H9 (cell line): ENCODE results near the gene INPP5E. TPM values are rescaled to one million over a fixed set of nuclear protein-coding genes. Genes with fewer than 3 reads are reported as not detected.

Source experiments
- DNase-seq: peaks from one replicate; pipeline ENCODE4 v3.0.0-alpha.2; 2017
- H2AFZ ChIP-seq: one replicate; pipeline ENCODE4 v1.6.1; 2013; ENCODE audit warnings: mild to moderate bottlenecking, low read length, control low read depth, moderate library complexity
- H2AK5ac ChIP-seq: 2 replicates; pipeline ENCODE4 v1.6.1; 2013; ENCODE audit warnings: low read length, control low read depth, mixed read lengths; ENCODE audit not compliant: insufficient read length
- H2BK120ac ChIP-seq: one replicate; pipeline ENCODE4 v1.6.1; 2013; ENCODE audit warnings: low read depth, mild to moderate bottlenecking, low read length, control low read depth, inconsistent platforms; ENCODE audit not compliant: poor library complexity, severe bottlenecking
- H2BK12ac ChIP-seq: 2 replicates; pipeline ENCODE4 v1.6.1; 2013; ENCODE audit warnings: low read length, control low read depth, mixed read lengths, low read depth; ENCODE audit not compliant: insufficient read length
- H2BK15ac ChIP-seq: 2 replicates; pipeline ENCODE4 v1.6.1; 2013; ENCODE audit warnings: low read depth, low read length, control low read depth
- H2BK20ac ChIP-seq: one replicate; pipeline ENCODE4 v1.6.1; 2013; ENCODE audit warnings: low read depth, mild to moderate bottlenecking, low read length, control low read depth, inconsistent platforms; ENCODE audit not compliant: poor library complexity, severe bottlenecking
- H2BK5ac ChIP-seq: 2 replicates; pipeline ENCODE4 v1.6.1; 2013; ENCODE audit warnings: low read length, control low read depth, mixed read lengths; ENCODE audit not compliant: insufficient read length
- H3K14ac ChIP-seq: 2 replicates; pipeline ENCODE4 v1.6.1; 2013; ENCODE audit warnings: low read length, control low read depth; ENCODE audit not compliant: insufficient read depth
- H3K18ac ChIP-seq: 2 replicates; pipeline ENCODE4 v1.6.1; 2013; ENCODE audit warnings: low read depth, mild to moderate bottlenecking, mixed read lengths, low read length, control low read depth; ENCODE audit not compliant: insufficient read length
- H3K23ac ChIP-seq: 2 replicates; pipeline ENCODE4 v1.6.1; 2013; ENCODE audit warnings: low read length, control low read depth, mixed read lengths, low read depth; ENCODE audit not compliant: insufficient read length
- H3K23me2 ChIP-seq: 2 replicates; pipeline ENCODE4 v1.6.1; 2013; ENCODE audit warnings: low read depth, mild to moderate bottlenecking, mixed read lengths, low read length, control low read depth; ENCODE audit not compliant: insufficient read length, poor library complexity, severe bottlenecking
- H3K27ac ChIP-seq: 2 replicates; pipeline ENCODE4 v1.5.1; 2013; ENCODE audit warnings: low read length, control low read depth, mixed read lengths, low read depth; ENCODE audit not compliant: insufficient read length
- H3K27me3 ChIP-seq: 2 replicates; pipeline ENCODE4 v1.6.1; 2013; ENCODE audit warnings: low read length, control low read depth, inconsistent platforms; ENCODE audit not compliant: insufficient read depth
- H3K4ac ChIP-seq: 2 replicates; pipeline ENCODE4 v1.6.1; 2013; ENCODE audit warnings: low read depth, mild to moderate bottlenecking, control low read depth, inconsistent platforms, low read length, moderate library complexity
- H3K4me1 ChIP-seq: 2 replicates; pipeline ENCODE4 v1.6.1; 2013; ENCODE audit warnings: low read length, control low read depth, inconsistent platforms; ENCODE audit not compliant: insufficient read depth
- H3K4me2 ChIP-seq: 2 replicates; pipeline ENCODE4 v1.6.1; 2013; ENCODE audit warnings: low read length, control low read depth, mixed read lengths; ENCODE audit not compliant: insufficient read length, insufficient read depth
- H3K56ac ChIP-seq: 2 replicates; pipeline ENCODE4 v1.6.1; 2013; ENCODE audit warnings: low read depth, mild to moderate bottlenecking, mixed read lengths, low read length, control low read depth; ENCODE audit not compliant: insufficient read length
- H3K79me1 ChIP-seq: 2 replicates; pipeline ENCODE4 v1.6.1; 2013; ENCODE audit warnings: low read depth, mild to moderate bottlenecking, moderate library complexity, low read length, control low read depth, inconsistent platforms; ENCODE audit not compliant: insufficient read depth, poor library complexity, severe bottlenecking
- H3K79me2 ChIP-seq: 2 replicates; pipeline ENCODE4 v1.6.1; 2013; ENCODE audit warnings: low read length, control low read depth, inconsistent platforms; ENCODE audit not compliant: insufficient read depth
- H3K9ac ChIP-seq: 2 replicates; pipeline ENCODE4 v1.6.1; 2013; ENCODE audit warnings: low read length, control low read depth, mixed read lengths; ENCODE audit not compliant: insufficient read length; ENCODE audit errors: extremely low read depth
- H3K9me3 ChIP-seq: one replicate; pipeline ENCODE4 v1.6.1; 2013; ENCODE audit warnings: low read depth, low read length, inconsistent platforms; ENCODE audit not compliant: control insufficient read depth
- H3T11ph ChIP-seq: one replicate; pipeline ENCODE4 v1.6.1; 2013; ENCODE audit warnings: mild to moderate bottlenecking, low read length, control low read depth, inconsistent platforms
- H4K20me1 ChIP-seq: one replicate; pipeline ENCODE4 v1.6.1; 2013; ENCODE audit not compliant: control insufficient read depth, insufficient read length, insufficient read depth
- H4K5ac ChIP-seq: 2 replicates; pipeline ENCODE4 v1.6.1; 2013; ENCODE audit warnings: low read depth, mild to moderate bottlenecking, mixed read lengths, low read length, control low read depth; ENCODE audit not compliant: insufficient read length
- H4K8ac ChIP-seq: replicated peaks from 2 replicates; pipeline ENCODE4 v1.6.1; 2013; ENCODE audit warnings: low read length, control low read depth, mixed read lengths, low read depth; ENCODE audit not compliant: insufficient read length
- H4K91ac ChIP-seq: 2 replicates; pipeline ENCODE4 v1.6.1; 2013; ENCODE audit warnings: low read depth, mild to moderate bottlenecking, moderate library complexity, mixed read lengths, low read length, control low read depth; ENCODE audit not compliant: insufficient read length
- H3K27ac Mint-ChIP-seq, 3 experiments: 2 replicates in 2 of 3; 3 replicates in 1 of 3; pipeline ENCODE4 v1.8.0; 2020 to 2021; ENCODE audit warnings: mixed read lengths in 3 of 3, mild to moderate bottlenecking in 1 of 3, moderate library complexity in 1 of 3
- H3K27me3 Mint-ChIP-seq: 2 replicates; pipeline ENCODE4 v1.8.0; 2021; ENCODE audit warnings: low read depth, mild to moderate bottlenecking, moderate library complexity, mixed read lengths
- H3K36me3 Mint-ChIP-seq, 3 experiments: 2 replicates in 2 of 3; 3 replicates in 1 of 3; pipeline ENCODE4 v1.8.0; 2020 to 2021; ENCODE audit warnings: low read depth in 3 of 3, mixed read lengths in 3 of 3; ENCODE audit not compliant: insufficient read depth in 1 of 3
- H3K4me1 Mint-ChIP-seq, 2 experiments: 2 replicates each; pipeline ENCODE4 v1.8.0; 2020; ENCODE audit warnings: mixed read lengths in 2 of 2
- H3K4me3 Mint-ChIP-seq, 2 experiments: 2 replicates in 1 of 2; 3 replicates in 1 of 2; pipeline ENCODE4 v1.8.0; 2020 to 2021; ENCODE audit warnings: mild to moderate bottlenecking in 2 of 2, mixed read lengths in 2 of 2, moderate library complexity in 1 of 2
- H3K9me3 Mint-ChIP-seq, 2 experiments: 2 replicates in 1 of 2; 3 replicates in 1 of 2; pipeline ENCODE4 v1.8.0; 2020; ENCODE audit warnings: mild to moderate bottlenecking in 2 of 2, mixed read lengths in 2 of 2, moderate library complexity in 1 of 2
- CTCF ChIP-seq: fragments of 200-600 bp; sonication (generic); conservative IDR thresholded peaks from 3 replicates; pipeline ENCODE4 v1.8.0; 2021; ENCODE audit warnings: antibody characterized with exemption, mild to moderate bottlenecking
- WGBS: extraction: QIAGEN DNeasy Blood & Tissue Kit; methylation state at CpG from one replicate; pipeline ENCODE4 v1.1.7; 2013; ENCODE audit warnings: missing lambda C conversion rate, low lambda C conversion rate, mixed read lengths; ENCODE audit not compliant: insufficient read length; ENCODE audit errors: extremely low coverage; 5-methylcytosine and 5-hydroxymethylcytosine counted together
- total RNA-seq: library from RNA; stranded (reverse); gene quantifications from 2 replicates; pipeline ENCODE4 v1.2.1, GENCODE V29; 2021

INPP5E gene
- total RNA-seq, 1 experiment from 2014 or later: 21.0 TPM

DNA sequence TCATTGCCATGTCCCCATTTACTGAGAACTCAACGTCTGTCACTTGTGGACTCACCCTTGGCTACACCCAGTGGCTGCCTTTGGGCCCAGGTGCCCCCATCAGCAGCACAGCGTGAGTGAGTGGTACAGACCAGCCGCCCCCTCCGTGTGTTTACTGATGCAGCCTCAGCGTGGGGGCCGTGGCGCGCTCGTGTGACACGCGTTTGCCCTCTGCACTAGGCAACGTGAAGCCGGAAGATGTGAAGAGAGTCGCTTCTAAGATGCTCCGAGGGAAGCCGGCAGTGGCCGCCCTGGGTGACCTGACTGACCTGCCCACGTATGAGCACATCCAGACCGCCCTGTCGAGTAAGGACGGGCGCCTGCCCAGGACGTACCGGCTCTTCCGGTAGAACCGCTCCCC, 16.8 kb downstream of the INPP5E start:
- no peak for TF ChIP-seq CTCF
- Histone ChIP-seq H3K9ac (no peak overlapping the region), H4K91ac (no peak overlapping the region), H3K4me1 (no peaks in the 10 kb centered on the region), H2AK5ac (no peak overlapping the region), H4K8ac (no peak overlapping the region), H2BK20ac (no peak overlapping the region), H2AFZ (no peak overlapping the region), H3K27ac (no peak overlapping the region), H3K4me2 (no peak overlapping the region), H4K20me1 (no peaks in the 10 kb centered on the region), H3K4ac (no peak overlapping the region), H3K14ac (no peak overlapping the region), H3K56ac (no peak overlapping the region), H3K23me2 (no peaks in the 10 kb centered on the region), H4K5ac (no peak overlapping the region), H2BK15ac (no peak overlapping the region), H3K18ac (no peak overlapping the region), H3K9me3 (no peaks in the 10 kb centered on the region), H2BK120ac (no peak overlapping the region), H3K79me1 (no peaks in the 10 kb centered on the region), H3K23ac (no peak overlapping the region), H3K27me3 (no peaks in the 10 kb centered on the region), H3T11ph (no peak overlapping the region), H2BK12ac (no peak overlapping the region), H3K79me2 (no peaks in the 10 kb centered on the region), H2BK5ac (no peak overlapping the region)
- Mint-ChIP-seq H3K36me3 (peaks cover 16 to 84% (median 60%) of the 10 kb centered on the region in 3 experiments; a peak in 6 of 7 replicates), H3K9me3 (no peaks in the 10 kb centered on the region), H3K4me1 (no peaks in the 10 kb centered on the region), H3K4me3 (no peak overlapping the region), H3K27me3 (no peaks in the 10 kb centered on the region), H3K27ac (no peak overlapping the region)
- no CpG with 5 or more reads among the region's 26 CpGs for WGBS
- no peak for DNase-seq
